Measurements from ENCODE around the gene AATF.

AATF gene

DNA sequence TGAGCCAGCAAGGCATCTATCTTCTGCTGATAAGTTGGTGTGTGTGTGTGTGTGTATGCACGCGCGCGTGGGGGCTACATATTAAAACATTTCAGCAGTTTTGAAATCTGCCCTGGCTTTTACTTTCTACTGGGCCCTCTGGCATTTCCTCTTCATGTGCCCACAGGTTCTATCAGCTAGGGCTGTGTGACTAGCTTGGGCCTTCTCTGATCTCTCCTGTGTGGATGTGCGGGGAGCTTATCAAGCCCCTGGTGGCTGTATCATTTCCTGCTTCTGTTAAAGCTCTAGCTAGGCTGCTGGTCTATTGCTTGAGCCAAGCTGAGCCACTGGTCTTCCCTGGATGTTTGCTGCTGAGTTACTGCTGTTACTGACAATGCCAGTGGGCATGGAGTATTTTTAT is 132.5 kb downstream of the AATF start:
- DNase-seq (ENCODE audit: low spot score): no peak

- no peak for DNase-seq (ENCODE audit: low spot score)
Observed at GRCh38 chr17:37082311-37082860, 133.6 kb downstream of the AATF start.

DNA sequence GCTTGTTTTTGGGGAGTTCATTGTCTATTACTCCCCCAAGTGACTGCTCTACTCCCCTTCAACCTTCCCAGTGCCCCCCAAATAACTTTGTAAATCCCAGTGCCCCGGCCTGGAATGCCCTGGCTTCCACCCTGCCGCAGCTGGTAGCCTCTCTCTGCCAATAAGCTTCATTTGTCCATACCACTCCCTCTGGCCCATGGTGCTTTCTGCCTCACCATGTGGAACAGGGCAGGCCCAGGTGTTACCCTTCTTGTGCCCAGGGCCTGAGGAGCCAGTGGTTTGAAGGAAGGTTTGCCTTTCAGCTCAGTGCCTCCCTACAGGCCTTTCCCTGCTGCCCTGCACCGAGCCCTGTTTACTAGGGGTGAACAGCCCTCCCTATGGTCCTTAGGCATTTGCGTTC is 134.2 kb downstream of the AATF start:
- DNase-seq (ENCODE audit: low spot score): no peak

GRCh38 chr17:37083456-37083855 is 134.7 kb downstream of the AATF start:
- DNase-seq (ENCODE audit: low spot score): no peak

DNA sequence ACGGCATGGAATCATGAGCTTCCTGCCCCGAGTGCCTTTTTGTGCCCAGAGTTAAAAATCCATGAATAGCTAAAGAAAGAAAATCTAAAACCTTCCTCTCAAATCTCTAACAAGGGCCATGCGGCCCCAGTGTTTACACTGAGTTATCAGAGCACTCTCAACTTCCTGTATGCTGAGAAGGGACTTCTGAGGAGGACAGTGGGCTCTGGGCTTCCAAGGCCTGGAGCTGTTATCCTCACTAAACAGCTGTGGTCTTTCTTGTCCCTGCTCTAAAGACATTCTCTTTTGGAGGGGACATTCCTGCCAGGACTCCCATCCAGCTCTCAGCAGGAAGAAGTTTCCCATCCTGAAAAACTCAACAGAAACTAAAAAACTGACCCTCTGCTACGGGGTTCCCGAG is 135.6 kb downstream of the AATF start:
- no peak for DNase-seq (ENCODE audit: low spot score)

DNA sequence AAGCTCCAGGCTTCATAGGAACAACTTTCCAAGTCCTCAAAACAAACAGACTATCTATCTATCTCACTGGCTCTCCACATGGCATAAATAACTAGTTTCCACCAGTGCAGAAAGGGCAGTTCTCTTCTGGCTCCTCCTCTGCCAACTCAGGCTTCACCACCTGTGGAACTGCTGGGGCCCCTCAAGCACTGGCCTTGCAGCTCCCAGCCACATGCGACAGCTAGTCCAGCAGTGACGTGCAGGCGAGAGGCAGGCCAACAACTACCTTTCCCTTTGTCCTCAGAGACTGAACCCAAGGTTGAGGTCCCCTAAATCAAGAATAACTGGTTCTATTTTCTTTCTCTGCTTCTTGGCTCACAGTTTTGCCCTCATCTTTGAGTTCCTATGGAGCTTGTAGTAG is 137.6 kb downstream of the AATF start:
- DNase-seq (ENCODE audit: low spot score): no peak

- DNase-seq (ENCODE audit: low spot score): no peak
Observed at GRCh38 chr17:37086948-37087347, 138.2 kb downstream of the AATF start.

GRCh38 chr17:37087683-37088082 is 138.9 kb downstream of the AATF start:
- DNase-seq (ENCODE audit: low spot score): no peak

DNA sequence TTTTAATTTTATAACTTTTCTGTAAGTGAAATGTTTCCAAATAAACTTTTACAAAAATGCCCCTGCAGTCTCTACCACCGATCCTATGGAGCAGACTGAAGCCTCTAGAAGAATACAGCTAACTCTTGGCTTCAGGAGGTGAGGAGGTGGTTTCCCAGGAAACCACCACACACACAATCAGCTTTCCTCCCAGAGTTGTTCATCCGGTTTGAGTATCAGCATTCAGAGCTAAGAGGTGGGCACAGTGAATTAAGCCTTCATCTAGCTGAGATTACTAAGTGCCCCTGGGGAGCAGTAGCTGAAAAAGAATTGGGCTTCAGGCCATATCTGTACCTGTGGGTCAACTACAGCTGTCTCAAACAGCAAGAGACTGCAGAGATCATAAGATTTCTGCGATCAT is 139.7 kb downstream of the AATF start:
- DNase-seq (ENCODE audit: low spot score): peak; percentile 19

GRCh38 chr17:37088913-37089312 is 140.2 kb downstream of the AATF start:
- no peak for DNase-seq (ENCODE audit: low spot score)

DNA sequence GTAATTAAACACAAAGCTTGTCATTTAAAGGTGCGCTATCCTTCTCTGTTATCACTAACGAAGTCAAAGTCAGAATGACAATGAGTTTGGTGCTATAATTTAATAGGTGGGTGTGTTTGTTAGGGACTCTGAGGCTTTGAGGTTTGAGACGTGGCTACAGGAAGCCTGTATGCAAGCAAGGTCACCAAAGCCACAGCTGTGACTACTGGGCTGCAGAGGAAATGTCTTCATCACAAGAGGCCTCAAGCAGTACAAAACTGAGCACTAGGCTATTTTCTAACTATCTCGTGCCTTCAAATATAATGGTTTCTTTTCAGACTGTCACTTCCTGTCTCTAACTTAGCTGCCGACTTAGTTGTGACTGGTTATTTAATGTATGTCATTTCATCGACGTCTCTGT is 141.2 kb downstream of the AATF start:
- DNase-seq (ENCODE audit: low spot score): peak; percentile 70

DNA sequence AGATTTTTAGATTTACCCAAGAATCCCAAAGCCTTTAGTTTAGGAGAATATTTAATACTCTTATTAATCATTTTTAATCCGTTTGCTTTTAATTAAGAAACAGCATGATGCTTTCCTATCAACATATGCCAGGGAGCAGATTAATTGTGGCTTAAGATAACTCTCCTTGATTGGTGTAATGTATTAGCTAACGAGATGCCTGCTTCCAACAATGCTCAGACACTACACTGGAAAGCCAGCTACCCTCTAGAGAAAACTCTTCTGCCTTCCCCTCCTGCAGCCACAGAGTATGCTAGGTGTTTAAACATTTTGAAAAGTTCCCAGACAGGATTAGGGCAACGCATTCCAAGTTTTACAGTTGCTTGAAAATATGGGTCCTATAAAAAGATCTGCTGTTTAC is 142.2 kb downstream of the AATF start:
- no peak for DNase-seq (ENCODE audit: low spot score)

DNA sequence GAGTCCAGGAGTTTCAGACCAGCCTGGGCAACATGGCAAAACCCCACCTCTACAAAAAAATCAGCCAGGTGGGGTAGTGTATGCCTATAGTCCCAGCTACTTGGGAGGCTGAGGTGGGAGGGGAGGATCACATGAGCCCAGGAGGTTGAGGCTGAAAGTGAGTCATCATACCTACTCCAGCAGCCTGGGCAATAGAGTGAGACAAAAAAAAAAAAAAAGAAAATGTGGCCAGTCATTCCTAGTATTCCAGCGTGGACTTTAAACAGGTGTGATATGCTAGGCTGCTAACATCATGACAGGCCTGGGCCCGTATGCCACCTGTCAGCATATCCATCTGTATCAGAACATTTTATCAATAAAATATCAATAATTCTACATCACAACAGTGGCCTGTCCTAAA is 143.3 kb downstream of the AATF start:
- DNase-seq (ENCODE audit: low spot score): no peak

GRCh38 chr17:37092701-37093100 is 143.9 kb downstream of the AATF start:
- no peak for DNase-seq (ENCODE audit: low spot score)

- DNase-seq (ENCODE audit: low spot score): no peak
Observed at GRCh38 chr17:37094391-37094790, 145.6 kb downstream of the AATF start.

DNA sequence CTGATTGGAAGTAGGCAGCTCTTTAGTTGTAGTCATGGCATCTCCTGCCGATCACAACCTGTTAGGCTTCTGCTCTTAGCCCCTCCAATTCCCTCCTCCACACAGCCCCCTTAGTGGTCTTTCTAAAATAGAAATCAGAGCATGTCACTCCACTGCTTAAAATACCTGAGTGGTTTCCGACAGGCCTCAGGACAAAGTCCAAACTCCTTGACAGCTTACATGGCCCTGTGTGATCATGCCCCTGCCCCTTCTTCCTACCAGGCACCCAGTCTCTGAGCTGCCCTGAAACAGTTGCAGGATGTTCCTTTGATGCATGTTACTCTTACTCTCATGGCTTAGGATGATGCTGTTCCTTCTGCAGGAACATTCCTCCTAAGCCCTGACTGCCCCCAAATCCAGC is 147.3 kb downstream of the AATF start:
- DNase-seq (ENCODE audit: low spot score): no peak

- no peak for DNase-seq (ENCODE audit: low spot score)
Observed at GRCh38 chr17:37097154-37097553, 148.4 kb downstream of the AATF start.

DNA sequence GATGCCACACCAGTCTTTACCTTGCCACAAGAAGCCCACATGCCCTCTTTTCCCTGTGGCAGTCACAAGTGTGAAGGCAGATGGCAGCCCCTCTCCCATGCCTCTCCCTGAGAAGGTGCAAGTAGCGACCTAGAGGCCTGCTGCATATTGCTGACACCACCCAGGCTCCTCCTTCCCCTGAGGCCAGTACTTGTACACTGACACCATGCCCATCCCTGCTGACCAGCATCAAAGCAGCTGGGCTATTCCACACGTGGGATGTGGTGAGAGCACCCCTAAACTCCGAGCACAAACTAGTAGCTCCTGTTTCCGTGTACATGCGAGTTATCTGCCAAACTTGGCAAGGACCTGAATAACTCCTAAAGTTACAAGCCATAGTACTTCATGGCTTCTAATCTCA is 149.4 kb downstream of the AATF start:
- no peak for DNase-seq (ENCODE audit: low spot score)

DNA sequence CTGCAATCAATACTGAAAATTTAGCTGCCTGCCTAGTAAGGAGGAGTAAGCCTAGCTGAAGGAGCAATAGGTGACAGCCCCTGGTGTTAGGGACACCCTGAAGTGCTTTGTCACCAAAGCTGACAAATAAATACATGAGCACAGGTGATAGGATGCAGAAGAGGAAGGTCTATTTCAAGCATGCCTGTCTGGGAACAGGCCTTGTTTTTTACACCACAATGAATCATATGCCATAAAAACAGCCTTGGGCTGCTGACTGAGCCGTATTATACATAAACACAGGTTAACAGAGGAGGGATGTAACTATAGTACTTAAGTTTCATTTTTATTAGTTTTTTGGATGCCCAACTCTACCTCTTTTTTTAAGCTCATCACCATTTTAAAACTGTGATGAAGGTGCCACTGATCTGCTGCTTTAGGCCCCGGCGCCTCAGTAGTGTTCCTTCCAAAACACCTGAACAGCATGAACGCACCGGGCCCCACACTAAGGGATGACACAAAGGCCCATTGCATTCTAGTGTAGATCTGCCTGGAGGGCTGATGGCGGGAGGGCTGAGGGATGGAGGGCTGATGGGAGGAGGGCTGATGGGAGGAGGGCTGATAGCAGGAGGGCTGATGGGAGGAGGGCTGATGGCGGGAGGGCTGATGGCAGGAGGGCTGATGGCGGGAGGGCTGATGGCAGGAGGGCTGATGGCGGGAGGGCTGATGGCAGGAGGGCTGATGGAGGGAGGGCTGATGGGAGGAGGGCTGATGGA is 150.3 kb downstream of the AATF start:
- DNase-seq (ENCODE audit: low spot score): no peak

GRCh38 chr17:37100231-37100630 is 151.5 kb downstream of the AATF start:
- DNase-seq (ENCODE audit: low spot score): no peak

DNA sequence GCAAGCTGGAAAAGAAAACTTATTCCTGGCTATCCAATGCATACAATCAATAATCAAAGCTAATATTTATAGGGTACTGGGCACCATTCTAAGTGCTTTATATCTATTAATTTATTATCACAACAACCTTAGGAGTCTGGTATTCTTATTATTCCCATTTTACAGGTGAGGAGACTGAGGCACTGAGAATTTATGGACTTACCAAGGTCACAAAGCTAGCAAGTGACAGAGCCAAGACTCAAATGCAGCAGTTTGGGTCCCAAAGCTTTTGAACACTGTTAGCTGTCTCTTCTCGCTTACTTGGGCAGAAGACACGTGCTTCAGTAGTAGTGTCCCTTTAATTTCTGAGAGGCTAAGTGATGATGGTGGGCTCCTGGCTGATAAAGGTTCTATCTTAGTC is 152.6 kb downstream of the AATF start:
- no peak for DNase-seq (ENCODE audit: low spot score)

- DNase-seq (ENCODE audit: low spot score): no peak
Observed at GRCh38 chr17:37103231-37103630, 154.5 kb downstream of the AATF start.

GRCh38 chr17:37106049-37106448 is 157.3 kb downstream of the AATF start:
- DNase-seq (ENCODE audit: low spot score): no peak

Measured in activated CD4-positive, alpha-beta T cell treated with anti-CD3 and anti-CD28 coated beads, Interleukin-2, Interleukin-4, amounts not matched to agents 100 ng/mL and 50 ng/mL, durations not matched to agents 16 hours and 8 hours (primary cell).